ENCODE results near the gene CMTM5. TPM values are rescaled to one million over a fixed set of nuclear protein-coding genes. Genes with fewer than 3 reads are reported as not detected.
A peak's percentile ranks its signal among the peaks of the same experiment; 100 is the strongest.
"Not testable (repeated sequence)": the region's sequence is repeated elsewhere in the genome, so short reads cannot be mapped to it uniquely, and the experiment has no call there.

CMTM5 gene
- total RNA-seq, 1 donor from 2014 or later = not detected

GRCh38 chr14:23382731-23383440, 6.0 kb downstream of the CMTM5 start:
- H3K9me3 Mint-ChIP-seq (ENCODE audit: low read depth) = no peaks in the 10 kb centered on the region
- no peak overlapping the region for H3K4me3 Mint-ChIP-seq (ENCODE audit: unreplicated experiment)
- peaks cover 58% of the 10 kb centered on the region for H3K27me3 Mint-ChIP-seq (ENCODE audit: low read depth)
- no peaks in the 10 kb centered on the region for H3K4me1 Mint-ChIP-seq (ENCODE audit: low read depth)
- no peak overlapping the region for H3K27ac Mint-ChIP-seq (ENCODE audit: unreplicated experiment)
- no peak for TF ChIP-seq CTCF (IDR thresholded peaks at IDR 0.05)
- no peaks in the 10 kb centered on the region for H3K36me3 Mint-ChIP-seq (ENCODE audit: low read depth)
- DNase-seq (ENCODE audit: low spot score) = peak; percentile 50

DNA sequence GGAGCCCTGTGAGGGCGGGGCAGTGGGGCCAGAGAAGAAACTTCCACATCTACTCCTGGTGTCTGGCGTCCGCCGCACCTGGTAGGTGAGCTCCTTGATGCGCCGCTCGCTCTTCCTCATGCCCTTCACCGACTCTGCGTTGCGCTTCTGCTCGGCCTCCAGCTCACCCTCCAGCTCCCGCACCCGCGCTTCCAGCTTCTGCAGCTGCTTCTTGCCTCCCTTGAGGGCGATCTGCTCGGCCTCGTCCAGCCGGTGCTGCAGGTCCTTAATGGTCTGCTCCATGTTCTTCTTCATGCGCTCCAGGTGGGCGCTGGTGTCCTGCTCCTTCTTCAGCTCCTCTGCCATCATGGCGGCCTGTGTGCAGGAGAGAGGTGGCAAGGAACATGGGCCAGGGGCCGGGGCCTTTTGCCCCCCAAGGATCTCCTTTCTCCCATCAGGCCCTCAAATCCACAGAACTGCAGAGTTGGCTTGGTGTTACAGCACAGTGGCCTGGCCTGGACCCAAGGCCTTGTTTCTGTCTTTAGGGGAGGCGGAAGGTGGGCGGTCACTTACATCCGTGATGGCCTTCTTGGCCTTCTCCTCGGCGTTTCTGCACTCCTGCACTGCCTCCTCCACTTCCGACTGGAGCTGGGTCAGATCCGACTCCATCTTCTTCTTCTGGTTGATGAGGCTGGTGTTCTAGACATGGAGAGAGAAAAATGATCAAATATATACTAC, 7.7 kb downstream of the CMTM5 start:
- no peak overlapping the region for H3K4me3 Mint-ChIP-seq (ENCODE audit: unreplicated experiment)
- no peaks in the 10 kb centered on the region for H3K4me1 Mint-ChIP-seq (ENCODE audit: low read depth)
- no peak overlapping the region for H3K27ac Mint-ChIP-seq (ENCODE audit: unreplicated experiment)
- no peaks in the 10 kb centered on the region for H3K9me3 Mint-ChIP-seq (ENCODE audit: low read depth)
- no peaks in the 10 kb centered on the region for H3K36me3 Mint-ChIP-seq (ENCODE audit: low read depth)
- H3K27me3 Mint-ChIP-seq (ENCODE audit: low read depth) = peaks cover 58% of the 10 kb centered on the region
- DNase-seq (ENCODE audit: low spot score) = no peak
- TF ChIP-seq CTCF (IDR thresholded peaks at IDR 0.05) = no peak

DNA sequence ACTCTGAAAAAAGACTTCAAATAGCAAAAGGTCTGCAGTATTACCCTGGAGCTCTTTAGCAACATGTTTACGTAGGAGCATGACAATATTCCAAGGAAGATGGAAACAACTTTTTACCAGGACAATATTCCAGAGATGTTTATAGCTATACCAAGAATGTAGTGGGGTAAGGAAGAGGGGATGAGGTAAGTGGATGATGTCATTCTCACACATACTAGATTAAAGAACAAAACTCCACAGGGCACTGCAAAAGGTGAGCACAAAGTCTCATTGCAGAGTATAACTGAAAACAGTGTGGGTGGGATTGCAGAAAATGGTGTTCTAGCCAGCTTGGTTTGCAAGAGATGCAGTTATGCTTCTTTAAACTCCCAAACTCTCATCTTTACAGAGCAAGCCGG, 8.4 kb downstream of the CMTM5 start:
- H3K9me3 Mint-ChIP-seq (ENCODE audit: low read depth) = no peaks in the 10 kb centered on the region
- TF ChIP-seq CTCF (IDR thresholded peaks at IDR 0.05) = no peak
- H3K36me3 Mint-ChIP-seq (ENCODE audit: low read depth) = no peaks in the 10 kb centered on the region
- no peaks in the 10 kb centered on the region for H3K4me1 Mint-ChIP-seq (ENCODE audit: low read depth)
- no peak for DNase-seq (ENCODE audit: low spot score)
- H3K4me3 Mint-ChIP-seq (ENCODE audit: unreplicated experiment) = no peak overlapping the region
- H3K27ac Mint-ChIP-seq (ENCODE audit: unreplicated experiment) = no peak overlapping the region
- H3K27me3 Mint-ChIP-seq (ENCODE audit: low read depth) = peaks cover 59% of the 10 kb centered on the region

DNA sequence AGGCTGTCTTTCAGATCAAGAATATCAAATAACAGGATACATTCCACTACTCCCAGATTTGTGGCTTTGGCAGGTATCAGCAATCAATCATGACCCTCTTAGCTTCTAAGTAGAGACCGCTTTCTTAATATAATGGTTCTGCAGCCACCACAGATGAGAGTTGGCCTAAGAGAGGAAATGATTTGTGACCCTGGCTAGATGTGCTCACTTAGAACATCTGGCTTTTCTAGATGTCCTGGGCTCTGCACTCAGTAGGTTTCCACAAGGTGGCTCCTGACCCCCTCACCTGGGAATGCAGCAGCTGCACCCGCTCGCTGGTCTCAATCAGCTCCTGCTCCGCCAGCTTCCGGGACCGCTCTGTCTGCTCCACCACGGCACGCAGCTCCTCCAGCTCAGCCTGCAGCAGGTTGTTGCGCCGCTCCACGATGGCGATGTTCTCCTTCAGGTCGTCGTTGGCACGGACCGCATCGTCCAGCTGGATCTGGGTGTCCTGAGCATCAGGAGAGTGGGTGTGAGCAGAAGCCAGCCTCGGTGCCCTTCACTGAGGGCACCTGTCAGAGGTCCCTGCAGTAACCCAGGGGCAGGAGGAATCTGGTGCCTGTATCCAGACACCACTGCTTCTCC, 8.9 kb downstream of the CMTM5 start:
- DNase-seq (ENCODE audit: low spot score) = no peak
- H3K4me1 Mint-ChIP-seq (ENCODE audit: low read depth) = no peaks in the 10 kb centered on the region
- no peaks in the 10 kb centered on the region for H3K9me3 Mint-ChIP-seq (ENCODE audit: low read depth)
- H3K27ac Mint-ChIP-seq (ENCODE audit: unreplicated experiment) = no peak overlapping the region
- H3K27me3 Mint-ChIP-seq (ENCODE audit: low read depth) = peaks cover 58% of the 10 kb centered on the region
- TF ChIP-seq CTCF (IDR thresholded peaks at IDR 0.05) = no peak
- H3K36me3 Mint-ChIP-seq (ENCODE audit: low read depth) = no peaks in the 10 kb centered on the region
- H3K4me3 Mint-ChIP-seq (ENCODE audit: unreplicated experiment) = no peak overlapping the region

DNA sequence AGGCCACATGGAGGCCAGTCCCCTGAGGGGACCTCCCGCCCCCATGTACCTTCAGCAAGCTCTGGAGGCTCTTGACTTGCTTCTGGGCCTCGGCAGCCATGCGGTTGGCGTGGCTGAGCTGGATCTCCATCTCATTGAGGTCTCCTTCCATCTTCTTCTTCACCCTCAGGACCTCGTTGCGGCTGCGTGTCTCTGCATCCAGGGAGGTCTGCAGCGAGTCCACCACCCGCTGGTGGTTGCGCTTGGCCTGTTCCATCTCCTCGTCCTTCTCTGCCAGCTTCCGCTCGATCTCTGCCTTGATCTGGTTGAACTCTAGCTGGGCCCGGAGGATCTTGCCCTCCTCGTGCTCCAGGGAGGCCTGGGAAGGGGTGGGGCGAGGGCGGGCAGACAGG, 9.4 kb downstream of the CMTM5 start:
- peaks cover 58% of the 10 kb centered on the region for H3K27me3 Mint-ChIP-seq (ENCODE audit: low read depth)
- H3K9me3 Mint-ChIP-seq (ENCODE audit: low read depth); H3K4me1 Mint-ChIP-seq (ENCODE audit: low read depth); H3K27ac Mint-ChIP-seq (ENCODE audit: unreplicated experiment); H3K36me3 Mint-ChIP-seq (ENCODE audit: low read depth); DNase-seq (ENCODE audit: low spot score); H3K4me3 Mint-ChIP-seq (ENCODE audit: unreplicated experiment): not testable (repeated sequence)
